Inferior parietal cortex (tissue), 1 donor: ENCODE data around the gene DDX47.
"Not testable (repeated sequence)": the region's sequence is repeated elsewhere in the genome, so short reads cannot be mapped to it uniquely, and the experiment has no call there.

ENCODE experiments used
- DNase-seq: peaks from one replicate; pipeline ENCODE4 v3.0.0-alpha.2; 2016; ENCODE audit errors: extremely low spot score

The DDX47 gene

GRCh38 chr12:12872139-12872933 is 59.2 kb downstream of the DDX47 start:
- DNase-seq, result no peak

- no peak for DNase-seq
Measured at GRCh38 chr12:12872934-12873275, 59.8 kb downstream of the DDX47 start.

- no peak for DNase-seq
Measured at GRCh38 chr12:12874029-12874428, 60.9 kb downstream of the DDX47 start.

GRCh38 chr12:12875301-12875700 is 62.2 kb downstream of the DDX47 start:
- DNase-seq, result not testable (repeated sequence)

- DNase-seq, result no peak
Measured at GRCh38 chr12:12877153-12877768, 64.1 kb downstream of the DDX47 start.

- DNase-seq, result no peak
Measured at GRCh38 chr12:12877781-12878455, 64.8 kb downstream of the DDX47 start.
